Stimulated activated CD4-positive, alpha-beta T cell treated with anti-CD3 and anti-CD28 coated beads, Interleukin-4, amount 100 ng/mL, for 48 hours (primary cell): Measurements from ENCODE around the gene USP19.
A peak's percentile ranks its signal among the peaks of the same experiment; 100 is the strongest.

Experiments used
- DNase-seq, 2 donors: peaks; one replicate each; pipeline ENCODE4 v3.0.0-alpha.2; 2020; ENCODE audit warnings: low read depth in 2 of 2

USP19 gene, protein sequence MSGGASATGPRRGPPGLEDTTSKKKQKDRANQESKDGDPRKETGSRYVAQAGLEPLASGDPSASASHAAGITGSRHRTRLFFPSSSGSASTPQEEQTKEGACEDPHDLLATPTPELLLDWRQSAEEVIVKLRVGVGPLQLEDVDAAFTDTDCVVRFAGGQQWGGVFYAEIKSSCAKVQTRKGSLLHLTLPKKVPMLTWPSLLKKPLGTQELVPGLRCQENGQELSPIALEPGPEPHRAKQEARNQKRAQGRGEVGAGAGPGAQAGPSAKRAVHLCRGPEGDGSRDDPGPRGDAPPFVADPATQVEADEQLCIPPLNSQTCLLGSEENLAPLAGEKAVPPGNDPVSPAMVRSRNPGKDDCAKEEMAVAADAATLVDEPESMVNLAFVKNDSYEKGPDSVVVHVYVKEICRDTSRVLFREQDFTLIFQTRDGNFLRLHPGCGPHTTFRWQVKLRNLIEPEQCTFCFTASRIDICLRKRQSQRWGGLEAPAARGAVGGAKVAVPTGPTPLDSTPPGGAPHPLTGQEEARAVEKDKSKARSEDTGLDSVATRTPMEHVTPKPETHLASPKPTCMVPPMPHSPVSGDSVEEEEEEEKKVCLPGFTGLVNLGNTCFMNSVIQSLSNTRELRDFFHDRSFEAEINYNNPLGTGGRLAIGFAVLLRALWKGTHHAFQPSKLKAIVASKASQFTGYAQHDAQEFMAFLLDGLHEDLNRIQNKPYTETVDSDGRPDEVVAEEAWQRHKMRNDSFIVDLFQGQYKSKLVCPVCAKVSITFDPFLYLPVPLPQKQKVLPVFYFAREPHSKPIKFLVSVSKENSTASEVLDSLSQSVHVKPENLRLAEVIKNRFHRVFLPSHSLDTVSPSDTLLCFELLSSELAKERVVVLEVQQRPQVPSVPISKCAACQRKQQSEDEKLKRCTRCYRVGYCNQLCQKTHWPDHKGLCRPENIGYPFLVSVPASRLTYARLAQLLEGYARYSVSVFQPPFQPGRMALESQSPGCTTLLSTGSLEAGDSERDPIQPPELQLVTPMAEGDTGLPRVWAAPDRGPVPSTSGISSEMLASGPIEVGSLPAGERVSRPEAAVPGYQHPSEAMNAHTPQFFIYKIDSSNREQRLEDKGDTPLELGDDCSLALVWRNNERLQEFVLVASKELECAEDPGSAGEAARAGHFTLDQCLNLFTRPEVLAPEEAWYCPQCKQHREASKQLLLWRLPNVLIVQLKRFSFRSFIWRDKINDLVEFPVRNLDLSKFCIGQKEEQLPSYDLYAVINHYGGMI (N-terminal part only)

DNA sequence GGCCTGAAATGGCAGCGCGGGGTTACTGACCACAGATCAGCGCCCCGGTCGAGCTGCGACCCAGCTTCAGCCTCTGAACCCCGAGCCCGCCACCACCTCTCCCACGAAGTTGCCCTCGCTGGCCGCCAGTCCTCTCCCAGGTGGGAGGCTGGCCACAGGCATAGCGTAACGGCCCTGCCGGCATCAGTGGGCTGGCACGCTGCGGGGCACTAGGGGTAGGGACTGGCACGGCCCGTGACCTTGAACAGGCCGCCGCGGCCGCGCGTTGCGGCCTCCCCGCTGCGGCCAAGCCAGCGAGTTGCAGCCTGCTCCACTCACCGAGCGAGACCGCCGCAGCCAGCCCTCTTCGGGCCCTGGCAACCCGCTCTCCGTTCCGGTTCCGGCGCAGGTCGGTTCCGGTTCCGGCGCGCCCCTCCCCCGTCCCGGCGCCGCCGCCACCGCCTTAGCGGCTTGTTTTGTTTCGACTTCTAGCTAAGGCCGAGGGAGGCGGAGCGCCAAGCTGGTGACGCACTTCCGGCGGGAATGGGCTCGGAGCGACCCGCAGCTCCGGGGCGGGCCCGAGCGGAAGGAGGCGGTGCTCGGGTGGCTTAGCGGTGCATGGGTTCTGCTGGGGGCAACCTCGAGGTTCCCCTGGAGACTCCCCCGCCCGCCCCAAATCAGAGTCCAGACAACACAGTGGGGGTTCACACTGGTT is at the start of gene USP19:
USP19 (minus strand) TSS at position 386 of the 694 bp plus-strand sequence. CDS start 1,678 bp downstream, outside the sequence.
- peak; percentile 90 to 93 for DNase-seq

DNA sequence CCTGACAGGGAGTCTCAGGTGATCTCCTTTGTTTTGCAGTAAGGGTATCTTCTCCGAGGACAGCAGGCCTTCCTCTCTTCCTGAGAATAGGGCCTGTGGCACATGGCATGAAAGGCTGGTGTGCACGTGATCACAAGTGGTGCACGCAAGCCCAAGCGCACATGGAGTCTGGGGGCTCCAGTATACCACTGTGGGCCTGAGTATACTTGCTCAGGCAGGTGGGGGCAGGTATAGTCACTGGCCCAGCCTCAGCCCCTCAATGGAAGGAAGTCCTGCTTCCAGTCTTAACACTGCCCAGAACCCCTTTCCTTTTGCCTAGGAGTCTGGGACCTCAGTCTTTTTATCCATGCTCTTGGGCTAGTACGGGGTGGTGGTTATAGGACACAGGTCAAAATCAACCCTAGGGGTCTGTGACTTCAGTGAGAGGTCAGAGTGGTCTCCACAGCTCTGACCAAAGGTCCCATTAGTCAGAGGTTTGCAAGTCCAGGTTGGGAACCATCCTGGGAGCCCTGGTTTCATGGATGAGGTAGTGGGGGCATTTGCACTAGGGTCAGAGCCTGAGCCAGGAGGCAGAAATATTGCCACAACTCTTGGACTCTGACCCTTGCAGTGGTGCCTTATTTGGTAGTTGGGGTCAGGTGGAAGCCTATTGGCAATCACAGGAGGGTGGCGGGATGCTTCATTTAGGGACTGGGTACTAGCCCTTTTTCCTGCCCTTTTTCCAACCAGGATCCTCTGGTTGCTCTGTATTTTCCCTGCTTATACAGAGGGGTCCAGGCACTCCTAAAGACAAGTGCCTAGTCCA is 46.3 kb upstream of the USP19 start:
- no peak for DNase-seq

DNA sequence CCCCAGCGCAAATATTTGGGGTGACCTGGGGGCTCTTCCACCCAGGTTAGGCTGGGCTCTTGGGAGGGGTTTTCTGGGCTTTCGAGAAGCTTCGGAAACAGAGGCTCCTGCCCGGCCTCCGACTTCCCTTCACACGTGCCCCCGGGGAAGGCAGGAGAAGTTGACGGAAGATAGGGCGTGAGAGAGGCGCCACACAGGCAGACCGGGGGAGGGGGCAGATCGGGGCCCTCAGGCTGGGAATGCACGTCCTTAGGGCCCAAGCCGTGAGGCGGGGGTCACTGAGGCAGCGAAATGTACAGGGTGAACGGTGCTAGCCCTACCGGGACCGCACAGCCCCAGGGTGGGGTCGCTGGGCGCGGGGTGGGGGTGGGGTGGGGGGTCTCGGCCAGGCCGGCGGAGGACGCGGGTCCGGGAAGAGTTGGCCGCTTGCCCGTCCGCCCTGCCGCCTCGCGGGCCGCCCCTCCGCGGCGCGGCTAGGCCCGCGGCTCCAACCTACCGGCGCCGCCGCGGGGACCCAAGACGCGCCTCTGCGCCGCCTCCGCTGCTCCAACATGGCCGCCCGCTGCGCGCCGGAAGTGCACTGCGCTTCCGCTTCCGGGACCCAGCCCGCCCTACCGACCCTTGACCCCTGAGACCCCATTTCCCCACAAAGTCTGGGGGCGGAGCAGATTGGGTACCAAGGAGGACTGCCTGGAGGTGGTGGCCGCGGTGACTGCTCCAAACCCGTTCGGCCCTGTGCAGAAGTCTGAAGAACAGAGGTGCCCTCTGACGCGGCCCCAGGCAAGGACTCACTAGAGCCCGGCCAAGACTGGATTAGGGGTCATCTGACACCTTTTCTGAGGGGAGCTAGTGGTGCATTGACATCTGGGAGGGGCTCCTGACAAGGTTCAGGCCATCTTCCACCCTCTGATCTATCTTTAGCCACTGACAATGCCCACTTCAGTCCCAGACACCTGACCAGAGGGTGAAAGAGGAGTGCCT is 45.4 kb upstream of the USP19 start, which contains the start of gene CCDC71:
CCDC71 (minus strand) TSS at position 561 of the 981 bp plus-strand sequence. CDS start 2,123 bp downstream, outside the sequence.
- DNase-seq, result peak; percentile 65 to 72

DNA sequence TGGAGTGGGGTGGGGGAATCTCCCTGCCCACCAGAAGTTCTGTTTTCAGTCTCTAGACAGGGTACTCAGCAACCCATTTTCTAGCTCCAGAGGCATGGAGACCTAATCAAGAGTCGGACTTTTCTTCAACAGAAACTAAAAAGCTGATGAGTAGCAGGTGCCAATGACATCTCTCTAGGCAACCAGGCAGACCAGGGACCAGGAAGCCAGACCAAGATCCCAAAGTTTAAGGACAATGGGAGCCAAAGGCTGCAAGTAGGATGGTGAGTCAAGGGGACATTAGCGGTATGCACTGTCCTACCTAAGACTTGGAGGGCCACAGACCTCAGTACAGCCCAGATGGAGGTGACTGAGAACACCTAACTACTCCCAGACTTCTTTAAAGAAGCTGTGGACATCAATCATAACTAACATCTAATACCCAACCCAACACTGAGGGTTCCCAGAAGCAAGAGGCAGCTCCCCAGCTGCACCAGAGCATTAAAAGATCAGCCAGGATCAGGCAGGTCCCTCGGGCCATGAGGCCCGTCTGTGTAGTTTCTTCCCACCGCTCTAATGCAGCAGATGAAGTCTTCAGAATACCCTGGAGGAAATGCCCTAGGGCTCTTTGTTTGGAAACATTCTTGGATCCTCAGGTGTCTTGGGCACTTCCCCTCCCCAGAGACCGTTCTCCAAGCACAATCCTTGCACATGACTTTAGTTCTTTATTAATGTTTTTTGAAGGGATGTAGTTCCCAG is 44.5 kb upstream of the USP19 start:
- no peak for DNase-seq

DNA sequence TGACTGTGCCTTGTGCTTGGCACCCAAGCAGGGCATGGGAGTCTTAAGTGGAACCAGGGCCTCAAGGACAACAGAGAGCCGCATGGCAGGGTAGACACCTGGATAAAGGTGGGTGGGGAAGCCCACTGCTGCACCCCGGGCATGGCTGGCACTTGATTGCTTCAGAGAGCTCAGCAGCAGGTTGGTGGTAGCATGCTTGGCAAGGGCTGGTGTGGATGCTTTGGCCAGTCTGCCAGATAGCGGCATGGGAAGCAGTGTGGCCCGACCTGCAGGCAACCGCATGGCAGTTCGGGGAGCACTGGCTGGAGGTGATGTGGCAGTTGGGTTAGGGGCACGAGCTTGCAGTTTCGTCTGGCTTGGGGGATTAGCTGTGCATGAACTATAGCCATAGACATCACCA is 43.0 kb upstream of the USP19 start:
- no peak for DNase-seq

DNA sequence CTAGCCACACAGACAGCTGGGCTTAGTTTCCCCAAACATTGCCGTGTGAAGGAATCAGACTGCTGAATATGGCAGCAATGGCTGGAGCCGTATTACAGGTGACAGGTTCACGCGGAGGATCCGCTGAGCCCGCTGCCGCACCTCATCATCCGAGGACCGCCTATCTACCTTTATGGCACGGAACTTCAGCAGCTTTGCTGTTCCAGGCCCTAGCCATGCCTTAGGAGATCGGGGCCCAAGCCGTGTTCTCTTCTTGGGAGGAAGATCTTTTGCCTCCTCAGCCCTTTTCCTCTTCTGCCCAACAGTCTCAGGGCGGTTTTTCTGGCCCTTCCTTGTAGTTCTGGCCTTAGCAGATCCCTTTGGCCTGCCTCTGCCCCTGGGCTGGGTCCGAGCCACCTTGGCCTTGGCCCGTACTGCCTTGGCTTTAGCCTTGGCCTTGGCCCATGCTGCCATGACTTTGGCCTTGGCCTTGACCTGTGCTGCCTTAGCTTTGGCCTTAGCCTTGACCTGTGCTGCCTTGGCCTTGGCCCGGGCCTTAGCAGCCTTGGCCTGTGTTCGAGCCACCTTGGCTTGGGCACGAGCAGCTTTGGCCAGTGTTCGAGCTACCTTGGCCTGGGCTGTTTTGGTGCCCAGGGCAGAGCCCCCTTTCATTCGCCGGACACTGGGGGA is 42.3 kb upstream of the USP19 start:
- no peak for DNase-seq

DNA sequence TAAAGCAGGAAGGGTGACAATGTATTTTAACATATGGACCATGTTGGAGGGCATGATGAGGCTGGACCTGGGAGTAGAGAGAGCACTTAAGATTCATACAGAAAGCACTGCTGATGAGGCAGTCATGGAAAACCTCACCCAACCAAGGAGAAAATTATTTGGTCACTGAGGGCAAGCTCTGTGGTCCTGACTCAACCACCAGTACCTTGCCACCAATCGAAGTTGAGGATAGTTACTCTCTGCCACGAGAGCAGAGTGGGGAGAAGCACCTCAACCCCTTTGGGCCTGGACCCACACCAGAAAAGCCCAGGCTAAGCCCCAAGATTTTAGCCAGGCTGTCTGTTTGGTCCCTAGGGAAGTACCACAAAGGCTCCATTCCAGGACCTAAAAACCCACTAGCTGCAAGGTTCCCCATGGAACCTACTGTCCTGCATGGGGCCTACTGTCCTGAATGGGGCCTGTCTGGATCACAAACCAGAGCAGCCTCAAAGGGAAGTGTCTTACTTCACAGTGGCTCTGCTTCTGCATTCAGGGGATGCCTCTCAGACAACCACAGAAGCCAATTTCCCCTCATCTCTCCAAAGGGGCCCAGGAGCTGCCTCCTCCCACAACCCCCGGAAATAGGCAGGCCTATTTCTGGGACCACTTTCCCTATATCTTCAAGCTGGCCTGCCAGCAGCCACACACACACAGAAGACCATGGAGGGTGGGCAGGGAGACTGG is 41.3 kb upstream of the USP19 start:
- DNase-seq, result no peak

DNA sequence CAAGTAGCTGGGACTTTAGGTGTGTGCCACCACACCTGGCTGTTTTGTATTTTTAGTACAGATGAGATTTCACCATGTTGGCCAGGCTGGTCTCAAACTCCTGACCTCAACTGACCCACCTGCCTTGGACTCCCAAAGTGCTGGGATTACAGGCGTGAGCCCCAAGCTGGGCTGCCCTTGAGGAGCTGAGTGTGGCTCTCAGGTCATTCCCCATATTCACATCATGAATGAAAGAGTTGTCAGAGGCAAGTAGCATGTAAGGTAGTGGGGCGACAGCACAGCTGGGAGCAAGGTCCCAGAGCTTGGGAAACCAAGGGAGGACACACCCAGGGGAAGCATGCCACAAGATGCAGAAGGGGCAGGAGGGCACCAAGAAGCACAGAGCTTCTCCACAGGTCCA is 40.6 kb upstream of the USP19 start:
- no peak for DNase-seq

DNA sequence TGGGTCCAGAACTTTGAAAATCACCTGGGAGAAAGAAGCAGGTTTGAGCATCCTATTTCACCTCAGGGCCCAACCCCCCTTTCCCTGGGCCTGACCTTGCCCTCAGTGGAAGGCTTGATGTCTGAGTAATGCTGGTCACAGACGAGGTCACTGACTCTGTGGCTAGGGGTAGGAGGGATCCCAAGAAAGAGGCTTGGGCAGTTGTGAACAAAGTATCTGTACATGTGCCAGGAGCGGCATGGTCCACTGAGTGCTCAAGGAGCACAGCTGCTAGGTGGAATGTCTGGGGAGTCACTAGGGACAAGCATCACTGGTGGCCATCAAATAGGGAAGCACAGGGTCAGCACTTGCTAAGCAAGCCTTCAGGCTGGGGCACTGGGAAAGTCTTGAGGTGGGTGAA is 38.2 kb upstream of the USP19 start:
- no peak for DNase-seq

DNA sequence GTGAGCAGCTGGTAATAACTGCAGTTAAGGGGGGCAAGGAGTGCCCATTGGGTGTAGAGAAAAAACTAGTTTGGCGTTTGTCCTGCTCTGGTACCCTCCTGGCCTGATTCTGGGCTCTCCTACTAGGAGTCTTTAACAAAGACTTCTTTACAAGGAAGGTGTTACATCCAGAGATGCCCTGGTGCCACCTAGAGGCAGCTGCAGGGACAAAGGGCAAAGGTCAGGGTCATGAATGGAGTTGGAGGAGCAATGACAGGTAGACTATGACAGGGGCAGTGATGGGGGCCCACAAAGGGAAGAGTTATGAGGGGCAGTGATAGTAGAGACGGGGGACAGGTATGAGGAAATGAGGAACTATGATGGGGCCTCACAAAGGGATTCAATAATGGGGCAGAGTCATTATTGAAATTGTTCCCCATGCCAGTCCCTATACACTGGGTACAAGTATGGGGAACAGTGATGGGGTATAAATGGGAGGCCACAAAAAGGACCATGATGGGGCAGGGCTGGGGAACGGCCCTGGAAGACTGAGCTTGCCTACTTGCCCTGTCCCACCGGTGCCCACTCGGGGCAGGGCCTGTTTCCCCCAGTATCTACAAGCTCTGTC is 37.6 kb upstream of the USP19 start:
- peak; percentile 34 to 40 for DNase-seq

DNA sequence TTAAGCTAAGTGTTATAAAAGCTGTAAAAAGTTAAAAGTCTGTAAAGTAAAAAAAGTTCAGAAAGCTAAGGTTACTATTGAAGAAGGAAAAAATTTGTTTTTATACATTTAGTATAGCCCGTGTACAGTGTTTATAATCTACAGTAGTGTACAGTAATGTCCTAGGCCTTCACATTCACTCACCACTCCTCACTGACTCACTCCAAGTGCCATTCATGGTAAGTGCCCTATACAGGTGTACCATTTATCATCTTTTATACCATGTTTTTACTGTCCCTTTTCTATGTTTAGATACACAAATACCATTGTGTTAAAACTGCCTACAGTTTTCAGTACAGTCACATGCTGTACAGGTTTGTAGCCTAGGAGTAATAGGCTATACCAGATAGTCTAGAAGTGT is 36.7 kb upstream of the USP19 start:
- no peak for DNase-seq

DNA sequence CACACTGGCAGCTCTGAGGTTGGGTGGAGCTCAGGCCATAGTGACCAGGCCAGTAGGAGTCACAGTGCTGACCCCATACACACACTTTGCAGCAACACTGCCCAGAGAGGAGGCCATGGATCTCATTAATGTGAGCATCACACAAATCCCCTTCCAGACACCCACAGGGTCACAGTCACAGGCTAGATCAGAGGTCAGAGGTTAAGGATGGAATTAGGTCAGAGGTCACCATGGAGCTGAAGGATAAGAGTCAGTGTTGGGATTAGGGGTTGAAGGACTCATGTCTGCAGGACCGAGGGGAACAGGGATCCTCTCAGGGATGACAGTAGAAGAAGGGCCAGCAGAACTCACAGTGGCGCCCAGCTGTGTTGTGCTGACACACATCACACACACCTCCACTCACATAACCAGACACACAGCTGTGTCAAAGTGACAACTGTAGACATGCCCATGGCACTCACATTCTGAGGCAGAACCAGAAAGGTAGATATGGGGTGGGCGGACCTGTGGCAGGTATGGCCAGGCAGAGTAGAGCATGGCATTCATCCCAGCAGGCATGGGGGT is 32.8 kb upstream of the USP19 start:
- DNase-seq, result no peak

DNA sequence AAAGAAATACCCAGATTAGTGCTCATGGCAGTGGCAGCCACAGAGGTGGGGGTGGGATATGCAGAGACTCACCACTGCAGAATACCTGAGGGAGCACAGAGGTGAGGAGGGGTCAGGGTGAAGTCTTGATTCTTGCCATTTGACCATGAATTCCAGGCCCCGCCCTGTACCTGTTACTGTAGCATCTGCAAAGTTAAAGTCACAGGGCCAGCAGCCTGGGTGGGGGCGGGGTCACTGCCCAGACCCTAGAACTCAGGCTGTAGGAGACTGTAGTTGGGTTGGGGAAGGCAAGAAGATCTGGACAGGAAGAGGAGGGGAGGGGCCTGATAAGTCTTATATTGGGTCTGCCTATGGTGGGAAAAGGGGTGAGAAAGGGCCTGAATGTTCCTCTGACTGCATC is 31.0 kb upstream of the USP19 start:
- DNase-seq, result no peak

DNA sequence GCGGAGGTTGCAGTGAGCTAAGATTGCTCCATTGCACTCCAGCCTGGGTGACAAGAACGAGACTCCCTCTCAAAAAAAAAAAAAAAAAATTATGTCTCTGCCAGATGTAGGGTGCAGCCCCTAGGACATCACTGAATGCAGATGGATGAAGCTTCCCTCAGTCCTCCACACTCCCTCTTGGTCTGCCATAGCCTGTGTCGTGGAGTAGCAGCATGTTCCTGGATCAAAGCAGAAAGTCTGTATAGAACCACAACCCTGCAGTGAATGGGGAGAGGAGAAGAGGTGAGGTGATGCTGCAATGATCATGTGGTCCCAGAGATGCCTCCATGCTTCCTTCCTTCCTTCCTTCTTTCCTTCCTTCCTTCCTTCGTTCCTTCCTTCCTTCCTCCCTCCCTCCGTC is 27.5 kb upstream of the USP19 start:
- no peak for DNase-seq

DNA sequence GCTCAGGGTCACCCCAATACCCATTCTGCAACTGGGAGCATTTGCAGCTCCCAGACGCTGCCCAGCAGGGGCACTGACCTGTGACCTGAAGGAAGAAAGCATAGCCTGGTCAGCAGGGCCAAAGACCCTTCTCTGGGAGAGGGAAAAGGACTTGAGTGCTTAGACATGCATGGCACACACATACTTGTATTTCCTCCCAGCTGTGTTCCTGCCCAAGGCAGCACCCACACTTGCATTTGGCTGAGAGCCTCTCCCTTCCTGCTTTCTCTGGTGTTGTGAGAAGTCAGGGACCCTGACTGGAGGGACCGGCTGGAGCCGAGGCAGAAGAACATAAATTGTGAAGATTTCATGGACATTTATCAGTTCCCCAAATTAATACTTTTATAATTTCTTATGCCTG is 19.5 kb upstream of the USP19 start:
- DNase-seq, result no peak

DNA sequence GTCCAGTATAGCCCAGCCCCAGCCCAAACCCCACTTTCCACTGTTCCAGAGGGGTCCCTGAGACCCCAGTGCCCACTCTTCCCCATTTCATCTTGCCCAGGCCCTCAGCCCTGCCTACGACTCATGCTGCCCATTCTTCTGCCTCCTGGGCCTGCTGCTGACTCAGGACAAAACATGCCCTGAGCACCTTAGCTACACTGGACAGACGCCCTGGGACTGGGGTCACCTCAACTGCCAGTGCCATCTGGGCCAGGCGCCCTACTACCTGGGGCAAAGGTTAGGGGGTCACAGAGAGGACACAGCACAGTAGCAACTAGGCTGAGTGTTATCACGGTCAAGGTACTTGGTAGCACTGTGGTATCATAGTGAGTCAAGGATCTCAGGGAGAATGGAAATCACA is 14.9 kb upstream of the USP19 start:
- no peak for DNase-seq
